Natural killer cell (primary cell): Measurements from ENCODE around the gene TMEM17. TPM values are rescaled to one million over a fixed set of nuclear protein-coding genes. Genes with fewer than 3 reads are reported as not detected.

ENCODE experiments used
- ATAC-seq, 3 donors: fragments of 150-1000 bp in 2 of 3; fragments of 200-7000 bp in 1 of 3; cut with Tn5 transposase; 1 replicate in 1 of 3; 2 replicates in 2 of 3; pipeline ENCODE4 v1.10.0; 2021; ENCODE audit warnings: mild to moderate bottlenecking in 2 of 3, moderate library complexity in 2 of 3
- DNase-seq, 2 donors: peaks; one replicate each; pipeline versions ENCODE4 v3.0.0 to v3.0.0-alpha.2; 2013 to 2021; ENCODE audit warnings: mixed read lengths in 1 of 2
- H3K27ac ChIP-seq: one replicate; pipeline ENCODE4 v1.5.1; 2013; ENCODE audit warnings: mild to moderate bottlenecking, low read length
- H3K27me3 ChIP-seq: one replicate; pipeline ENCODE4 v1.6.1; 2013; ENCODE audit warnings: low read length; ENCODE audit not compliant: control insufficient read depth, insufficient read depth
- H3K36me3 ChIP-seq: one replicate; pipeline ENCODE4 v1.6.1; 2013; ENCODE audit warnings: low read length; ENCODE audit not compliant: control insufficient read depth, insufficient read depth
- H3K4me1 ChIP-seq: one replicate; pipeline ENCODE4 v1.6.1; 2013; ENCODE audit warnings: low read length; ENCODE audit not compliant: control insufficient read depth, insufficient read depth
- H3K4me3 ChIP-seq: one replicate; pipeline ENCODE4 v1.5.1; 2013; ENCODE audit warnings: low read length
- H3K9me3 ChIP-seq: one replicate; pipeline ENCODE4 v1.6.1; 2013; ENCODE audit warnings: low read length; ENCODE audit not compliant: control insufficient read depth, insufficient read depth
- H3K27ac Mint-ChIP-seq, 2 donors: one replicate each; pipeline ENCODE4 v1.8.0; 2022; ENCODE audit warnings: mild to moderate bottlenecking in 2 of 2, mixed read lengths in 2 of 2, moderate library complexity in 1 of 2
- H3K27me3 Mint-ChIP-seq, 2 donors: one replicate each; pipeline ENCODE4 v1.8.0; 2022; ENCODE audit warnings: low read depth in 2 of 2, mixed read lengths in 2 of 2
- H3K36me3 Mint-ChIP-seq: one replicate; pipeline ENCODE4 v1.8.0; 2022; ENCODE audit warnings: mixed read lengths
- H3K4me1 Mint-ChIP-seq, 2 donors: one replicate each; pipeline ENCODE4 v1.8.0; 2022; ENCODE audit warnings: mixed read lengths in 2 of 2
- H3K4me3 Mint-ChIP-seq: one replicate; pipeline ENCODE4 v1.8.0; 2022; ENCODE audit warnings: mild to moderate bottlenecking, moderate library complexity, mixed read lengths
- H3K9me3 Mint-ChIP-seq, 2 donors: one replicate each; pipeline ENCODE4 v1.8.0; 2022; ENCODE audit warnings: mixed read lengths in 2 of 2
- CTCF ChIP-seq: fragments of 200-600 bp; IDR thresholded peaks from one replicate; pipeline ENCODE4 v1.8.0; 2022; ENCODE audit warnings: antibody characterized with exemption
- WGBS: methylation state at CpG from one replicate; pipeline ENCODE4 v1.1.7; 2013; ENCODE audit warnings: missing lambda C conversion rate; ENCODE audit not compliant: insufficient coverage; 5-methylcytosine and 5-hydroxymethylcytosine counted together
- intact Hi-C: fragments of 100-400 bp; cut with micrococcal nuclease; formaldehyde crosslinking; loops from one replicate; pipeline ENCODE4 v1.14.2; 2022
- total RNA-seq, 4 donors: library from RNA; stranded (reverse); fragments of 120-200 nt in 1 of 4; gene quantifications; one replicate each; pipeline versions ENCODE4 v1.2.3 to v1.2.4, GENCODE V29; 2013 to 2022

TMEM17 gene
- total RNA-seq, 3 donors from 2014 or later (not counting 1 experiment from before 2014, with no cell fraction given), result 0.18 TPM; not detected in 2

GRCh38 chr2:62527478-62528210 lies 21.6 kb upstream of the TMEM17 start:
- no peak for TF ChIP-seq CTCF
- intact Hi-C loops, result no loop called here
- no peaks in the 10 kb centered on the region for H3K9me3 ChIP-seq
- H3K4me3 ChIP-seq, result no peak overlapping the region
- DNase-seq (no peak), ATAC-seq (no peak)
- H3K27me3 ChIP-seq, result peaks cover 2% of the 10 kb centered on the region
- H3K4me1 Mint-ChIP-seq, result no peaks in the 10 kb centered on the region
- no peak overlapping the region for H3K4me3 Mint-ChIP-seq
- no peaks in the 10 kb centered on the region for H3K36me3 ChIP-seq
- 67% methylated on average over 1 of the region's 3 CpGs for WGBS
- no peaks in the 10 kb centered on the region for H3K9me3 Mint-ChIP-seq
- no peak overlapping the region for H3K27ac ChIP-seq
- peaks cover 23 to 55% of the 10 kb centered on the region in 2 donors for H3K27me3 Mint-ChIP-seq
- H3K36me3 Mint-ChIP-seq, result no peaks in the 10 kb centered on the region
- H3K27ac Mint-ChIP-seq, result no peak overlapping the region
- H3K4me1 ChIP-seq, result no peaks in the 10 kb centered on the region

- Histone ChIP-seq H3K4me1 (no peaks in the 10 kb centered on the region), H3K36me3 (no peaks in the 10 kb centered on the region), H3K9me3 (no peaks in the 10 kb centered on the region), H3K27me3 (peaks cover 2% of the 10 kb centered on the region), H3K27ac (no peak overlapping the region), H3K4me3 (no peak overlapping the region)
- Mint-ChIP-seq H3K27me3 (peaks cover 17 to 47% of the 10 kb centered on the region in 2 donors), H3K4me3 (no peak overlapping the region), H3K27ac (no peak overlapping the region), H3K9me3 (no peaks in the 10 kb centered on the region), H3K36me3 (no peaks in the 10 kb centered on the region), H3K4me1 (no peaks in the 10 kb centered on the region)
- intact Hi-C loops, result no loop called here
- DNase-seq (no peak), ATAC-seq (no peak)
- TF ChIP-seq CTCF, result no peak
- WGBS, result 87% methylated on average over 8 of the region's 10 CpGs
These were observed 20.8 kb upstream of the TMEM17 start for GRCh38 chr2:62526531-62527381.

GRCh38 chr2:62525549-62526269 lies 19.7 kb upstream of the TMEM17 start:
- Histone ChIP-seq H3K27me3 (peaks cover 2% of the 10 kb centered on the region), H3K27ac (no peak overlapping the region), H3K36me3 (no peaks in the 10 kb centered on the region), H3K9me3 (no peaks in the 10 kb centered on the region), H3K4me1 (no peaks in the 10 kb centered on the region), H3K4me3 (no peak overlapping the region)
- no peak for TF ChIP-seq CTCF
- H3K27me3 Mint-ChIP-seq, result peaks cover 17 to 43% of the 10 kb centered on the region in 2 donors
- DNase-seq (no peak), ATAC-seq (no peak)
- H3K4me3 Mint-ChIP-seq, result no peak overlapping the region
- H3K27ac Mint-ChIP-seq, result no peak overlapping the region
- H3K4me1 Mint-ChIP-seq, result no peaks in the 10 kb centered on the region
- intact Hi-C loops, result no loop called here
- no peaks in the 10 kb centered on the region for H3K36me3 Mint-ChIP-seq
- H3K9me3 Mint-ChIP-seq, result no peaks in the 10 kb centered on the region
